GM19025 (cell line): ENCODE measurements around the gene MIPOL1.
"Not testable (repeated sequence)": the region's sequence is repeated elsewhere in the genome, so short reads cannot be mapped to it uniquely, and the experiment has no call there.

Experiments used
- ATAC-seq: cut with Tn5 transposase; IDR thresholded peaks from one replicate; pipeline ENCODE4 v1.9.1; 2021; ENCODE audit warnings: mild to moderate bottlenecking, low read depth, moderate library complexity; ENCODE audit not compliant: unreplicated experiment

Gene MIPOL1

GRCh38 chr14:37230551-37231194 is 32.9 kb downstream of the MIPOL1 start:
- peak; percentile 66 for ATAC-seq

- no peak for ATAC-seq
These were observed 35.3 kb downstream of the MIPOL1 start for GRCh38 chr14:37232907-37233481.

GRCh38 chr14:37234222-37234621 is 36.5 kb downstream of the MIPOL1 start:
- ATAC-seq, result no peak

GRCh38 chr14:37236044-37236443 is 38.3 kb downstream of the MIPOL1 start:
- not testable (repeated sequence) for ATAC-seq

- no peak for ATAC-seq
These were observed 39.4 kb downstream of the MIPOL1 start for GRCh38 chr14:37237094-37237493.

- ATAC-seq, result no peak
These were observed 40.0 kb downstream of the MIPOL1 start for GRCh38 chr14:37237735-37238200.

GRCh38 chr14:37241198-37241597 is 43.5 kb downstream of the MIPOL1 start:
- no peak for ATAC-seq

- no peak for ATAC-seq
These were observed 48.7 kb downstream of the MIPOL1 start for GRCh38 chr14:37246427-37246829.

- ATAC-seq, result no peak
These were observed 50.2 kb downstream of the MIPOL1 start for GRCh38 chr14:37247791-37248461.

GRCh38 chr14:37251775-37252174 is 54.0 kb downstream of the MIPOL1 start:
- ATAC-seq, result no peak

GRCh38 chr14:37252434-37252833 is 54.7 kb downstream of the MIPOL1 start:
- ATAC-seq, result no peak

- ATAC-seq, result no peak
These were observed 56.2 kb downstream of the MIPOL1 start for GRCh38 chr14:37253905-37254304.

- no peak for ATAC-seq
These were observed 56.7 kb downstream of the MIPOL1 start for GRCh38 chr14:37254411-37254947.

- no peak for ATAC-seq
These were observed 59.8 kb downstream of the MIPOL1 start for GRCh38 chr14:37257501-37258070.

GRCh38 chr14:37262649-37263048 is 64.9 kb downstream of the MIPOL1 start:
- ATAC-seq, result no peak

GRCh38 chr14:37263656-37264236 is 66.0 kb downstream of the MIPOL1 start:
- no peak for ATAC-seq

- no peak for ATAC-seq
These were observed 71.1 kb downstream of the MIPOL1 start for GRCh38 chr14:37268788-37269187.

- no peak for ATAC-seq
These were observed 72.9 kb downstream of the MIPOL1 start for GRCh38 chr14:37270629-37271028.

- ATAC-seq, result no peak
These were observed 74.8 kb downstream of the MIPOL1 start for GRCh38 chr14:37272569-37272968.

- ATAC-seq, result no peak
These were observed 76.9 kb downstream of the MIPOL1 start for GRCh38 chr14:37274652-37275051.

GRCh38 chr14:37275963-37276362 is 78.2 kb downstream of the MIPOL1 start:
- ATAC-seq, result no peak
